Loucy (cell line): ENCODE results near the gene FHIT.

Source experiments
- H2AFZ ChIP-seq: fragments of 200-600 bp; sonication (generic); 2 replicates; pipeline ENCODE4 v1.6.0; 2016; ENCODE audit warnings: antibody characterized with exemption, mild to moderate bottlenecking, low read length, moderate library complexity
- H3F3A ChIP-seq: fragments of 200-600 bp; 2 replicates; pipeline ENCODE4 v1.6.0; 2016; ENCODE audit warnings: antibody characterized with exemption, low read depth, mild to moderate bottlenecking
- H3K27me3 ChIP-seq: fragments of 200-600 bp; sonication (generic); 2 replicates; pipeline ENCODE4 v1.6.1; 2014; ENCODE audit warnings: low read length, mild to moderate bottlenecking; ENCODE audit not compliant: insufficient read depth, poor library complexity, severe bottlenecking
- H3K36me3 ChIP-seq: fragments of 200-600 bp; sonication (generic); 2 replicates; pipeline ENCODE4 v1.6.1; 2016; ENCODE audit warnings: low read length; ENCODE audit not compliant: insufficient read depth
- H3K4me1 ChIP-seq: fragments of 200-600 bp; sonication (generic); 2 replicates; pipeline ENCODE4 v1.5.1; 2014; ENCODE audit warnings: low read length, mild to moderate bottlenecking; ENCODE audit not compliant: insufficient read depth, poor library complexity, severe bottlenecking
- H3K4me2 ChIP-seq: fragments of 200-600 bp; sonication (generic); 2 replicates; pipeline ENCODE4 v1.6.0; 2014; ENCODE audit warnings: antibody characterized with exemption, low read length, low read depth, mild to moderate bottlenecking; ENCODE audit not compliant: poor library complexity, severe bottlenecking
- H3K4me3 ChIP-seq: fragments of 200-600 bp; sonication (generic); 2 replicates; pipeline ENCODE4 v1.5.1; 2014; ENCODE audit warnings: low read length, mild to moderate bottlenecking, mixed read lengths; ENCODE audit not compliant: poor library complexity, severe bottlenecking
- H3K79me2 ChIP-seq: fragments of 200-600 bp; sonication (generic); 2 replicates; pipeline ENCODE4 v1.6.1; 2014; ENCODE audit warnings: low read length; ENCODE audit not compliant: insufficient read depth
- H3K9ac ChIP-seq: fragments of 200-600 bp; sonication (generic); 2 replicates; pipeline ENCODE4 v1.6.0; 2014; ENCODE audit warnings: mild to moderate bottlenecking, low read depth, low read length, moderate library complexity; ENCODE audit not compliant: poor library complexity, severe bottlenecking
- H3K9me2 ChIP-seq: fragments of 200-600 bp; sonication (generic); replicated peaks from 2 replicates; pipeline ENCODE4 v1.6.1; 2016; ENCODE audit warnings: low read depth, low read length, mixed read lengths
- H3K9me3 ChIP-seq: fragments of 200-600 bp; sonication (generic); 2 replicates; pipeline ENCODE4 v1.6.1; 2014; ENCODE audit warnings: mild to moderate bottlenecking, antibody characterized with exemption, low read length, low read depth; ENCODE audit not compliant: insufficient read depth
- H4K20me1 ChIP-seq: fragments of 200-600 bp; sonication (generic); 2 replicates; pipeline ENCODE4 v1.6.0; 2014; ENCODE audit warnings: antibody characterized with exemption, low read length, mild to moderate bottlenecking; ENCODE audit not compliant: insufficient read depth, poor library complexity, severe bottlenecking
- CTCF ChIP-seq: fragments of 200-600 bp; sonication (generic); conservative IDR thresholded peaks from 2 replicates; pipeline ENCODE4 v1.5.1; 2014; ENCODE audit warnings: mild to moderate bottlenecking, antibody characterized with exemption, low read length
- EZH2phosphoT487 ChIP-seq: fragments of 200-600 bp; IDR thresholded peaks from 2 replicates; pipeline ENCODE4 v1.6.1; 2018; ENCODE audit warnings: antibody characterized with exemption, mild to moderate bottlenecking, moderate library complexity, borderline replicate concordance

FHIT gene

GRCh38 chr3:60660026-60660425, 591.2 kb downstream of the FHIT start:
- Histone ChIP-seq H3F3A (no peaks in the 10 kb centered on the region), H3K4me1 (no peaks in the 10 kb centered on the region), H3K4me2 (no peak overlapping the region), H4K20me1 (no peaks in the 10 kb centered on the region), H3K9me3 (no peaks in the 10 kb centered on the region), H3K79me2 (no peaks in the 10 kb centered on the region), H3K27me3 (no peaks in the 10 kb centered on the region), H3K9me2 (no peaks in the 10 kb centered on the region), H3K4me3 (no peak overlapping the region), H2AFZ (no peak overlapping the region), H3K36me3 (no peaks in the 10 kb centered on the region), H3K9ac (no peak overlapping the region)
- TF ChIP-seq EZH2phosphoT487 (no peak), CTCF (no peak)

GRCh38 chr3:60659098-60659497, 592.2 kb downstream of the FHIT start:
- no peak for TF ChIP-seq CTCF
- no peak for TF ChIP-seq EZH2phosphoT487
- H3K4me1 ChIP-seq: no peaks in the 10 kb centered on the region

GRCh38 chr3:60657972-60658371, 593.3 kb downstream of the FHIT start:
- Histone ChIP-seq H3K4me2 (no peak overlapping the region), H3K4me1 (no peaks in the 10 kb centered on the region), H3K4me3 (no peak overlapping the region), H3K9me3 (no peaks in the 10 kb centered on the region), H3K36me3 (no peaks in the 10 kb centered on the region), H3K27me3 (no peaks in the 10 kb centered on the region), H4K20me1 (no peaks in the 10 kb centered on the region), H3F3A (no peaks in the 10 kb centered on the region), H3K79me2 (no peaks in the 10 kb centered on the region), H2AFZ (no peak overlapping the region), H3K9ac (no peak overlapping the region), H3K9me2 (no peaks in the 10 kb centered on the region)
- TF ChIP-seq CTCF: no peak
- TF ChIP-seq EZH2phosphoT487: no peak

More at GRCh38 chr3:60659098-60659497, 592.2 kb downstream of the FHIT start:
- Histone ChIP-seq H3F3A (no peaks in the 10 kb centered on the region), H3K9ac (no peak overlapping the region), H3K4me3 (no peak overlapping the region), H3K79me2 (no peaks in the 10 kb centered on the region), H3K27me3 (no peaks in the 10 kb centered on the region), H3K4me2 (no peak overlapping the region), H3K36me3 (no peaks in the 10 kb centered on the region), H3K9me3 (no peaks in the 10 kb centered on the region), H4K20me1 (no peaks in the 10 kb centered on the region), H3K9me2 (no peaks in the 10 kb centered on the region), H2AFZ (no peak overlapping the region)
